Ovary (tissue), 9 donors: ENCODE measurements around the gene COL23A1. TPM values are rescaled to one million over a fixed set of nuclear protein-coding genes. Genes with fewer than 3 reads are reported as not detected.

Experiments
- DNase-seq, 5 donors: peaks; one replicate each; pipeline ENCODE4 v3.0.0-alpha.2; 2019 to 2020
- H3K27ac ChIP-seq, 2 donors: fragments of 200-600 bp; one replicate each; pipeline versions ENCODE4 v1.5.1 to v1.8.0; 2019 to 2022
- H3K27me3 ChIP-seq: fragments of 200-600 bp; one replicate; pipeline ENCODE4 v1.8.0; 2022
- H3K36me3 ChIP-seq: fragments of 200-600 bp; sonication (generic); one replicate; pipeline ENCODE4 v1.5.1; 2019
- H3K4me1 ChIP-seq: one replicate; pipeline ENCODE4 v1.8.1; 2013; ENCODE audit warnings: mild to moderate bottlenecking, moderate library complexity; ENCODE audit not compliant: insufficient read depth
- H3K4me3 ChIP-seq: fragments of 200-600 bp; sonication (generic); one replicate; pipeline ENCODE4 v1.5.1; 2017
- H3K9me3 ChIP-seq, 2 donors: fragments of 200-600 bp in 1 of 2; sonication (generic) in 1 of 2; one replicate each; pipeline versions ENCODE4 v1.5.1 to v1.8.1; 2013 to 2019; ENCODE audit warnings: mild to moderate bottlenecking in 1 of 2, moderate library complexity in 1 of 2
- EP300 ChIP-seq: sonication (generic); formaldehyde crosslinking; IDR thresholded peaks from one replicate; pipeline ENCODE4 v1.6.1; 2017; ENCODE audit warnings: antibody characterized with exemption
- POLR2A ChIP-seq: fragments of 450-650 bp; IDR thresholded peaks from one replicate; pipeline ENCODE4 v1.6.1; 2017; ENCODE audit warnings: antibody characterized with exemption, mild to moderate bottlenecking, moderate library complexity
- WGBS, 3 donors: extraction: QIAGEN DNeasy Blood & Tissue Kit in 1 of 3; methylation state at CpG; one replicate each; pipeline versions ENCODE4 v1.1.5 to v1.1.7; 2013 to 2017; 5-methylcytosine and 5-hydroxymethylcytosine counted together
- intact Hi-C, 4 donors: fragments of 100-400 bp; cut with DNase I; formaldehyde crosslinking; loops; one replicate each; pipeline versions ENCODE4 v1.11.0 to v1.15.1; 2022 to 2023
- polyA plus RNA-seq, 2 donors: library from polyadenylated mRNA; stranded (reverse); fragments of 200-250 nt in 1 of 2; fragments of 350-450 nt in 1 of 2; fragmentation: Illumina TruSeq in 1 of 2; extraction: RNeasy Lipid Tissue Mini Kit (QIAGEN cat#74804) in 1 of 2; gene quantifications; one replicate each; pipeline ENCODE4 v1.2.3, GENCODE V29; 2013 to 2014
- total RNA-seq, 7 donors: library from RNA; depleted of rRNA in 2 of 7; stranded (reverse); fragments of >200 nt in 2 of 7; fragmentation: NEBNext Ultra II Directional in 3 of 7; extraction: Animal tissue kit (Norgen Biotek cat#: 25700) in 3 of 7; gene quantifications; one replicate each; pipeline versions ENCODE4 v1.1.0 to v1.2.4, GENCODE V29; 2016 to 2023
- TF ChIP-seq, protein P1 (sequence below), 3 donors: fragments of 450-650 bp in 2 of 3; fragments of 200-600 bp in 1 of 3; IDR thresholded peaks; one replicate each; pipeline versions ENCODE4 v1.5.1 to v1.8.0; 2016 to 2022; ENCODE audit warnings: antibody characterized with exemption in 3 of 3, mild to moderate bottlenecking in 1 of 3
- donor health status: DM: no; HTN: no; CAD: no; lungs with moderate emphysema.
- donor health status: DM: no; HTN: no; CAD: no.
- donor health status: Bipolar disorder and iron deficiency.
- donor health status: DM: yes; HTN: yes; CAD: no.
- donor health status: DM: no; HTN: no; CAD: no.
- donor health status: DM: yes; HTN: yes; CAD: no.

COL23A1 gene
- total and polyA plus RNA-seq, 9 donors, result 0.13 to 0.92 (median 0.39) TPM; not detected in 1

GRCh38 chr5:178323961-178324360 is 266.2 kb downstream of the COL23A1 start:
- no peak for DNase-seq
- intact Hi-C loops, result no loop called here
- WGBS, 3 donors, result 79 to 84% (median 83%) methylated on average over 7 of the region's 7 CpGs

GRCh38 chr5:178323541-178323865 is 266.7 kb downstream of the COL23A1 start:
- intact Hi-C loops, result no loop called here
- no peak overlapping the region for H3K4me3 ChIP-seq
- no peaks in the 10 kb centered on the region for H3K36me3 ChIP-seq
- WGBS, 3 donors, result 85 to 92% (median 87%) methylated on average over 6 of the region's 6 CpGs
- no peaks in the 10 kb centered on the region for H3K9me3 ChIP-seq
- no peaks in the 10 kb centered on the region for H3K4me1 ChIP-seq
- H3K27ac ChIP-seq, result no peak overlapping the region
- no peaks in the 10 kb centered on the region for H3K27me3 ChIP-seq
- TF ChIP-seq, protein P1, sequence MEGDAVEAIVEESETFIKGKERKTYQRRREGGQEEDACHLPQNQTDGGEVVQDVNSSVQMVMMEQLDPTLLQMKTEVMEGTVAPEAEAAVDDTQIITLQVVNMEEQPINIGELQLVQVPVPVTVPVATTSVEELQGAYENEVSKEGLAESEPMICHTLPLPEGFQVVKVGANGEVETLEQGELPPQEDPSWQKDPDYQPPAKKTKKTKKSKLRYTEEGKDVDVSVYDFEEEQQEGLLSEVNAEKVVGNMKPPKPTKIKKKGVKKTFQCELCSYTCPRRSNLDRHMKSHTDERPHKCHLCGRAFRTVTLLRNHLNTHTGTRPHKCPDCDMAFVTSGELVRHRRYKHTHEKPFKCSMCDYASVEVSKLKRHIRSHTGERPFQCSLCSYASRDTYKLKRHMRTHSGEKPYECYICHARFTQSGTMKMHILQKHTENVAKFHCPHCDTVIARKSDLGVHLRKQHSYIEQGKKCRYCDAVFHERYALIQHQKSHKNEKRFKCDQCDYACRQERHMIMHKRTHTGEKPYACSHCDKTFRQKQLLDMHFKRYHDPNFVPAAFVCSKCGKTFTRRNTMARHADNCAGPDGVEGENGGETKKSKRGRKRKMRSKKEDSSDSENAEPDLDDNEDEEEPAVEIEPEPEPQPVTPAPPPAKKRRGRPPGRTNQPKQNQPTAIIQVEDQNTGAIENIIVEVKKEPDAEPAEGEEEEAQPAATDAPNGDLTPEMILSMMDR (IDR thresholded peaks at IDR 0.05), result no peak
- TF ChIP-seq EP300 (no peak), POLR2A (no peak)
- no peak for DNase-seq

More at GRCh38 chr5:178323961-178324360, 266.2 kb downstream of the COL23A1 start:
- Histone ChIP-seq H3K4me3 (no peak overlapping the region), H3K4me1 (no peaks in the 10 kb centered on the region), H3K36me3 (no peaks in the 10 kb centered on the region), H3K9me3 (no peaks in the 10 kb centered on the region), H3K27me3 (no peaks in the 10 kb centered on the region), H3K27ac (no peak overlapping the region)
- no peak for TF ChIP-seq EP300

- no peaks in the 10 kb centered on the region for H3K9me3 ChIP-seq
- H3K4me3 ChIP-seq, result no peak overlapping the region
- no peak overlapping the region for H3K27ac ChIP-seq
- TF ChIP-seq, protein P1 (IDR thresholded peaks at IDR 0.05), result no peak
- TF ChIP-seq POLR2A (no peak), EP300 (no peak)
- no peaks in the 10 kb centered on the region for H3K4me1 ChIP-seq
- intact Hi-C loops, result no loop called here
- H3K27me3 ChIP-seq, result no peaks in the 10 kb centered on the region
- 87 to 95% (median 94%) methylated on average over 14 of the region's 14 CpGs for WGBS, 3 donors
- no peak for DNase-seq
- no peaks in the 10 kb centered on the region for H3K36me3 ChIP-seq
Measured at GRCh38 chr5:178322736-178323540, 267.3 kb downstream of the COL23A1 start.

DNA sequence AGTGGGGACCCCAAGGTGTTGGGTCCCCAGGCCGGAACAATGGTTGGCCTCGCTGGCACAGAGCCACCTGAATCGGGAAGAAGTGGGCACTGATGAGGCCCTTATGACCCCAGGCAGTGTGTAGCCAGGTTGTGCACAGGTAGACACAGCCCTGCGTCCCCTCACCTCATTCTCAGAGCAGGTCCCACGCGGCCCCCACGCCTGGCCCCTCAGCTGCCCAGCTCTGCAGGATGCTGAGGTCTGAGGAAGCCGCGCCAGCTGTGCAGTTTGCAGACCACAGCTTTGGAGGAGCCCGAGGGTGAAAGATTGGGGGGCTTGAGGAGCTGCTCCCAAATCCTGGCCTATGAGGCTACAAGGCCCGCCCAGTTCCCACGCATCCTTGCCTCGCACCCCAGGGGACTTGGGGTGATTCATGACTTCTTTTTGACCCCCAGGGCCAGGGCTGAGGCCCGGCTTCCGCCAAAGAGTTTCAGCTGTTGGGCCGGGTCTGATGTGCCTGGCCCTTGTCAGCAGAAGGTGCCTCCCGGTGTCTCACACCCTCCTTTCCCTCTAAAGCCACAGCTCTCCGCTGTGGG is 269.8 kb downstream of the COL23A1 start:
- DNase-seq, result no peak
- WGBS, 3 donors, result 54 to 63% (median 59%) methylated on average over 16 to 18 of the region's 18 CpGs
- intact Hi-C loops, result no loop called here

More for the DNA sequence above, 269.8 kb downstream of the COL23A1 start:
- H3K36me3 ChIP-seq, result no peaks in the 10 kb centered on the region
- no peaks in the 10 kb centered on the region for H3K4me1 ChIP-seq
- TF ChIP-seq, protein P1 (IDR thresholded peaks at IDR 0.05), result no peak
- TF ChIP-seq POLR2A, result no peak
- TF ChIP-seq EP300, result no peak
- H3K27me3 ChIP-seq, result no peaks in the 10 kb centered on the region
- H3K27ac ChIP-seq, result no peak overlapping the region
- no peaks in the 10 kb centered on the region for H3K9me3 ChIP-seq
- H3K4me3 ChIP-seq, result no peak overlapping the region
